Activated T-helper 1 cell treated with anti-CD3 and anti-CD28 coated beads, Interleukin-2, amount 50 U/mL, for 16 hours (primary cell): ENCODE data around the gene ZNF485.

Source experiments
- DNase-seq, 2 donors: peaks; one replicate each; pipeline ENCODE4 v3.0.0-alpha.2; 2020; ENCODE audit warnings: low read depth in 1 of 2, low spot score in 1 of 2

ZNF485 gene

GRCh38 chr10:43667317-43667731 is 61.1 kb downstream of the ZNF485 start:
- DNase-seq = no peak
